ENCODE measurements around the gene TRMT112. TPM values are rescaled to one million over a fixed set of nuclear protein-coding genes. Genes with fewer than 3 reads are reported as not detected.

The TRMT112 gene
- total and polyA plus RNA-seq, 10 of the 15 experiments (the other 5 are each of a cell fraction or from before 2014, with no cell fraction given): 212 to 455 (median 308) TPM

- TF ChIP-seq BACH1 (IDR thresholded peaks at IDR 0.05; ENCODE audit: borderline replicate concordance) (no peak), PKNOX1 (IDR thresholded peaks at IDR 0.05) (no peak)
These were observed 2.4 kb downstream of the TRMT112 start (continued) for GRCh38 chr11:64314805-64315561.

- Histone ChIP-seq H3K36me3 (ENCODE audit: control insufficient read depth in 2 of 2, insufficient read depth in 2 of 2, low read length in 1 of 2) (peaks cover 0 to 8% of the 10 kb centered on the region in 2 experiments; a peak in 3 of 4 replicates), H3K4me3 (no peak overlapping the region), H3K9ac (ENCODE audit: control insufficient read depth, insufficient read depth, low read length) (no peak overlapping the region), H4K20me1 (ENCODE audit: control insufficient read depth, insufficient read depth) (no peaks in the 10 kb centered on the region), H2AFZ (ENCODE audit: control insufficient read depth, low read depth, low read length) (no peak overlapping the region), H3K4me1 (ENCODE audit: control insufficient read depth, insufficient read depth, low read length) (peaks cover 9% of the 10 kb centered on the region), H3K27ac (ENCODE audit: control insufficient read depth, insufficient read depth) (no peak overlapping the region), H3K4me2 (ENCODE audit: control insufficient read depth, insufficient read depth) (no peak overlapping the region), H3K79me2 (ENCODE audit: control insufficient read depth, insufficient read depth, low read length) (peaks cover 25% of the 10 kb centered on the region), H3K9me3 (replicated peaks; ENCODE audit: control insufficient read depth, insufficient read depth, low read length) (no peaks in the 10 kb centered on the region), H3K27me3 (replicated peaks in 1 of 2; ENCODE audit: control insufficient read depth in 2 of 2, insufficient read depth in 2 of 2, low read length in 1 of 2) (no peaks in the 10 kb centered on the region)
- WGBS (ENCODE audit: insufficient coverage, insufficient replicate concordance, low lambda C conversion rate, missing lambda C conversion rate): 77% methylated on average over 19 of the region's 19 CpGs
- ChIA-PET POLR2A (no interaction called here), SMC1A (ENCODE audit: uncharacterized antibody, unreplicated experiment) (no interaction called here), CTCF (no interaction called here), RAD21 (ENCODE audit: unreplicated experiment) (no interaction called here)
- TF ChIP-seq BACH1 (IDR thresholded peaks at IDR 0.05; ENCODE audit: borderline replicate concordance) (no peak), ESRRA (IDR thresholded peaks at IDR 0.05; ENCODE audit: low read length) (no peak), MTA3 (IDR thresholded peaks at IDR 0.05; ENCODE audit: borderline replicate concordance, low read length) (no peak), EZH2 (IDR thresholded peaks at IDR 0.05; ENCODE audit: borderline replicate concordance, control insufficient read depth, low read depth, low read length) (no peak), BHLHE40 (IDR thresholded peaks at IDR 0.05; ENCODE audit: borderline replicate concordance in 1 of 2, low read depth in 2 of 2, low read length in 1 of 2) (no peak), NR2F1 (conservative IDR thresholded peaks at IDR 0.05) (0 out of 2 replicates have a peak, but pooled peaks have one; percentile 13), CHD1 (IDR thresholded peaks at IDR 0.05; ENCODE audit: low read depth, low read length) (no peak), KLF5 (IDR thresholded peaks at IDR 0.05; ENCODE audit: partially characterized antibody) (no peak), CTCF (IDR thresholded peaks at IDR 0.05 in 2 of 3, conservative IDR thresholded peaks at IDR 0.05 in 1 of 3; ENCODE audit: control insufficient read depth in 2 of 3, extremely low read depth in 1 of 3, insufficient read depth in 1 of 3, low read depth in 3 of 3, low read length in 3 of 3) (peak in 1 of 3 experiments; percentile 18; a peak in 1 of 6 replicates)
- intact Hi-C loops (cut with micrococcal nuclease; ENCODE audit: unreplicated experiment): no loop called here
- no TSS peak for BruUV-seq (replicated peaks)
- ATAC-seq: no peak
- no peak for FAIRE-seq
- no peak for DNase-seq (ENCODE audit: low read depth, low spot score)
- in situ Hi-C loops (cut with MboI): no loop called here
These were observed 3.1 kb downstream of the TRMT112 start for GRCh38 chr11:64314146-64314804.

All from GM12878 (cell line).